HEK293T (cell line): Measurements from ENCODE around the gene CA5B.

Source experiments
- ARNT ChIP-seq: fragments of 450-650 bp; IDR thresholded peaks from 2 replicates; pipeline ENCODE4 v1.6.1; 2017; ENCODE audit warnings: mild to moderate bottlenecking
- BHLHE40 ChIP-seq: fragments of 450-650 bp; IDR thresholded peaks from 2 replicates; pipeline ENCODE4 v1.6.1; 2016; ENCODE audit warnings: mild to moderate bottlenecking, moderate library complexity, borderline replicate concordance
- CTBP1 ChIP-seq: fragments of 450-650 bp; IDR thresholded peaks from 2 replicates; pipeline ENCODE4 v1.6.1; 2016; ENCODE audit warnings: borderline replicate concordance
- FOXA1 ChIP-seq: fragments of 450-650 bp; IDR thresholded peaks from 2 replicates; pipeline ENCODE4 v1.6.1; 2016; ENCODE audit warnings: mild to moderate bottlenecking
- HDGF ChIP-seq: fragments of 450-650 bp; IDR thresholded peaks from 2 replicates; pipeline ENCODE4 v1.6.1; 2017; ENCODE audit warnings: antibody characterized with exemption, borderline replicate concordance
- NFRKB ChIP-seq: fragments of 450-650 bp; IDR thresholded peaks from 2 replicates; pipeline ENCODE4 v1.6.1; 2016; ENCODE audit warnings: mild to moderate bottlenecking, moderate library complexity
- PKNOX1 ChIP-seq: fragments of 450-650 bp; IDR thresholded peaks from 2 replicates; pipeline ENCODE4 v1.6.1; 2016
- SUZ12 ChIP-seq: fragments of 450-650 bp; IDR thresholded peaks from 2 replicates; pipeline ENCODE4 v1.6.1; 2016; ENCODE audit warnings: mild to moderate bottlenecking
- TARDBP ChIP-seq: fragments of 450-650 bp; IDR thresholded peaks from 2 replicates; pipeline ENCODE4 v1.6.1; 2016

GRCh38 chrX:15834827-15835595 is 96.9 kb downstream of the CA5B start:
- TF ChIP-seq HDGF (no peak), ARNT (no peak), NFRKB (no peak), TARDBP (no peak), SUZ12 (no peak), BHLHE40 (no peak), FOXA1 (no peak), PKNOX1 (no peak), CTBP1 (no peak)
